Hematopoietic multipotent progenitor cell treated with erythropoietin and hydrocortisone succinate and interleukin-3 and kit ligand, for 17 days (in vitro differentiated cells): ENCODE results near the gene ZNF106.

Experiments
- DNase-seq: peaks from one replicate; pipeline ENCODE4 v3.0.0-alpha.2; 2015; ENCODE audit warnings: low spot score

Gene ZNF106

GRCh38 chr15:42490671-42491538 is at the start of gene ZNF106:
ZNF106 (minus strand) TSS chr15:42491141; CDS start chr15:42472289, 18,852 bp downstream.
- peak; percentile 90 for DNase-seq

GRCh38 chr15:42533246-42533645 is 42.3 kb upstream of the ZNF106 start:
- DNase-seq = no peak

GRCh38 chr15:42528970-42529369 is 38.0 kb upstream of the ZNF106 start:
- no peak for DNase-seq

- no peak for DNase-seq
Measured at GRCh38 chr15:42523331-42523730, 32.4 kb upstream of the ZNF106 start.

GRCh38 chr15:42511007-42511391 is 20.1 kb upstream of the ZNF106 start:
- no peak for DNase-seq

GRCh38 chr15:42510258-42511006 is 19.5 kb upstream of the ZNF106 start:
- no peak for DNase-seq

- no peak for DNase-seq
Measured at GRCh38 chr15:42508263-42508690, 17.3 kb upstream of the ZNF106 start.

- no peak for DNase-seq
Measured at GRCh38 chr15:42507514-42507913, 16.6 kb upstream of the ZNF106 start.

- no peak for DNase-seq
Measured at GRCh38 chr15:42504631-42505030, 13.7 kb upstream of the ZNF106 start.

- no peak for DNase-seq
Measured at GRCh38 chr15:42503825-42504224, 12.9 kb upstream of the ZNF106 start.

- DNase-seq = peak; percentile 44
Measured at GRCh38 chr15:42502477-42502876, 11.5 kb upstream of the ZNF106 start.

GRCh38 chr15:42499858-42500609 is 9.1 kb upstream of the ZNF106 start:
- DNase-seq = peak; percentile 84

- peak; percentile 64 for DNase-seq
Measured at GRCh38 chr15:42498212-42499068, 7.5 kb upstream of the ZNF106 start.

GRCh38 chr15:42495361-42496212 is 4.6 kb upstream of the ZNF106 start, which contains the start of gene SNAP23:
SNAP23 (plus strand) TSS chr15:42495634; CDS start chr15:42511847, 16,213 bp downstream.
- peak; percentile 91 for DNase-seq

- DNase-seq = peak; percentile 70
Measured at GRCh38 chr15:42494998-42495360, 4.0 kb upstream of the ZNF106 start.

GRCh38 chr15:42493679-42494078 is 2.7 kb upstream of the ZNF106 start:
- no peak for DNase-seq

- no peak for DNase-seq
Measured at GRCh38 chr15:42491539-42492225, 741 bp upstream of the ZNF106 start.

GRCh38 chr15:42490291-42490670 is 660 bp downstream of the ZNF106 start:
- peak; percentile 52 for DNase-seq

GRCh38 chr15:42483677-42484076 is 7.3 kb downstream of the ZNF106 start:
- no peak for DNase-seq

GRCh38 chr15:42482701-42483100 is 8.2 kb downstream of the ZNF106 start:
- DNase-seq = no peak
